Esophagus squamous epithelium (tissue), 5 donors: ENCODE data around the gene LRRN2. TPM values are rescaled to one million over a fixed set of nuclear protein-coding genes. Genes with fewer than 3 reads are reported as not detected.

ENCODE experiments used
- DNase-seq: peaks from one replicate; lab custom pipeline; 2025; lab: John Stamatoyannopoulos, UW
- H3K27ac ChIP-seq, 4 donors: fragments of 200-600 bp; sonication (generic); one replicate each; pipeline ENCODE4 v1.5.1; 2016 to 2019; ENCODE audit warnings: mild to moderate bottlenecking in 1 of 4
- H3K27me3 ChIP-seq, 4 donors: fragments of 200-600 bp; sonication (generic); 1 replicate in 3 of 4; 2 replicates in 1 of 4; pipeline versions ENCODE4 v1.5.1 to v1.6.0; 2017 to 2021; ENCODE audit warnings: antibody characterized with exemption in 1 of 4
- H3K36me3 ChIP-seq, 3 donors: fragments of 200-600 bp; sonication (generic); one replicate each; pipeline ENCODE4 v1.5.1; 2016 to 2019
- H3K4me1 ChIP-seq, 3 donors: fragments of 200-600 bp; sonication (generic); one replicate each; pipeline ENCODE4 v1.5.1; 2017 to 2019
- H3K4me3 ChIP-seq, 4 donors: fragments of 200-600 bp; sonication (generic); 1 replicate in 3 of 4; 2 replicates in 1 of 4; pipeline ENCODE4 v1.5.1; 2016 to 2019; ENCODE audit warnings: mild to moderate bottlenecking in 2 of 4, moderate library complexity in 1 of 4
- H3K9me3 ChIP-seq, 3 donors: fragments of 200-600 bp; sonication (generic); one replicate each; pipeline ENCODE4 v1.5.1; 2016 to 2019
- POLR2A ChIP-seq, 4 donors: fragments of 450-650 bp; IDR thresholded peaks; one replicate each; pipeline ENCODE4 v1.6.1; 2017; ENCODE audit warnings: antibody characterized with exemption in 4 of 4, mild to moderate bottlenecking in 4 of 4, moderate library complexity in 3 of 4
- WGBS, 2 donors: methylation state at CpG; one replicate each; pipeline ENCODE4 v1.1.5; 2018; 5-methylcytosine and 5-hydroxymethylcytosine counted together
- intact Hi-C: fragments of 100-400 bp; cut with DNase I; formaldehyde crosslinking; loops from one replicate; pipeline ENCODE4 v1.15.0; 2022
- total RNA-seq, 4 donors: library from RNA; depleted of rRNA; stranded (reverse); fragments of >200 nt; gene quantifications; one replicate each; pipeline ENCODE4 v1.1.0, GENCODE V29; 2016
- TF ChIP-seq, protein P1 (sequence below), 6 experiments: fragments of 450-650 bp in 4 of 6; fragments of 200-600 bp in 2 of 6; sonication (generic) in 2 of 6; IDR thresholded peaks; one replicate each; pipeline ENCODE4 v1.5.1; 2016 to 2019; ENCODE audit warnings: antibody characterized with exemption in 6 of 6, mild to moderate bottlenecking in 4 of 6, moderate library complexity in 4 of 6
- donor health status: DM: yes; HTN: yes; CAD: no.

The LRRN2 gene
- total RNA-seq, 4 donors from 2014 or later = 0.18 to 1.8 (median 1.5) TPM

DNA sequence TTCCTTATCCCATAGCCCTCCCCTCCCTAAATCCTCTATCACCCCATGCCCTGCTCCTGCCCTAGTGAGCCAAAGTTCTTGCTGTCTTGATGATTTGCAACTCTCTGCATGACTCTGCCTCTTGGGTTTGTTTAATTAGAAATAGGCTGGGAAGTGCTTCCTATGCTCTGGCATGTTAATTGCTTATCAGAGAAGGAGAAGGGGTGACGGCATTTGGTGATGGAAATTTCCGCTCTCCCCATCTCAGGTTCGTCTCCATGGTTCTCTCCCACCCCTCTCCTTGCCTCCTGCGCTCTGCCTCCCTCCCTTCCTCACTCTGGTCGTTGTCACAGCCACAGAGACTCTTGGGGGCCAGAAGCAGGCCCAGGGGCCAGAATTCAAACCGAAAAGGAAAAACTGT, 68.9 kb downstream of the LRRN2 start:
- TF ChIP-seq, protein P1, sequence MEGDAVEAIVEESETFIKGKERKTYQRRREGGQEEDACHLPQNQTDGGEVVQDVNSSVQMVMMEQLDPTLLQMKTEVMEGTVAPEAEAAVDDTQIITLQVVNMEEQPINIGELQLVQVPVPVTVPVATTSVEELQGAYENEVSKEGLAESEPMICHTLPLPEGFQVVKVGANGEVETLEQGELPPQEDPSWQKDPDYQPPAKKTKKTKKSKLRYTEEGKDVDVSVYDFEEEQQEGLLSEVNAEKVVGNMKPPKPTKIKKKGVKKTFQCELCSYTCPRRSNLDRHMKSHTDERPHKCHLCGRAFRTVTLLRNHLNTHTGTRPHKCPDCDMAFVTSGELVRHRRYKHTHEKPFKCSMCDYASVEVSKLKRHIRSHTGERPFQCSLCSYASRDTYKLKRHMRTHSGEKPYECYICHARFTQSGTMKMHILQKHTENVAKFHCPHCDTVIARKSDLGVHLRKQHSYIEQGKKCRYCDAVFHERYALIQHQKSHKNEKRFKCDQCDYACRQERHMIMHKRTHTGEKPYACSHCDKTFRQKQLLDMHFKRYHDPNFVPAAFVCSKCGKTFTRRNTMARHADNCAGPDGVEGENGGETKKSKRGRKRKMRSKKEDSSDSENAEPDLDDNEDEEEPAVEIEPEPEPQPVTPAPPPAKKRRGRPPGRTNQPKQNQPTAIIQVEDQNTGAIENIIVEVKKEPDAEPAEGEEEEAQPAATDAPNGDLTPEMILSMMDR (IDR thresholded peaks at IDR 0.05) = no peak
- no peak for TF ChIP-seq POLR2A (IDR thresholded peaks at IDR 0.05)
- Histone ChIP-seq H3K27ac (no peak overlapping the region), H3K4me1 (peaks cover 0 to 20% (median 4%) of the 10 kb centered on the region in 3 donors), H3K27me3 (peaks cover 0 to 3% (median 0%) of the 10 kb centered on the region in 4 donors), H3K9me3 (no peaks in the 10 kb centered on the region), H3K36me3 (no peaks in the 10 kb centered on the region), H3K4me3 (no peak overlapping the region)
- intact Hi-C loops = no loop called here
- no peak for DNase-seq
- WGBS, 2 donors = 79 to 82% methylated on average over 6 of the region's 6 CpGs

DNA sequence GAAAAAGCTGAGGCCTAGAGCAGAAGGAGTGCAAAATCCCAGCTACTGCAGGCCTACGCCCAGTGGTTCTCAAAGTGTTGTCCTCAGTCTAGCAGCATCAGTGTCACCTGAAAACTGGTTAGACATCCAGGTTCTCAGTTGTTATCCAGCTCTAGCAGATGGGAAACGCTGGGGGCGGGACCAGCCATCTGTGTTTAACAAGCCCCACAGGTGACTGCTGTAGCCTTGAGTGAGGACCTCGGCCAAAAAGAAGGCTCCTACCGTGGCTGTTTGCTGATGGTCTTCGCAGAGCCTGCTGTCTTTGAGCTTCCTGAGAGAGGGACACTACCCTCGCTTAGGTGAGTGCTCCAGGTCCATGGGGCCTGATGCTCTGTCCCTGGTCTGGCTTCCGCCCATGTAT, 69.7 kb downstream of the LRRN2 start:
- Histone ChIP-seq H3K9me3 (no peaks in the 10 kb centered on the region), H3K27ac (no peak overlapping the region), H3K4me3 (no peak overlapping the region), H3K36me3 (no peaks in the 10 kb centered on the region), H3K27me3 (peaks cover 0 to 3% (median 0%) of the 10 kb centered on the region in 4 donors), H3K4me1 (peaks cover 0 to 13% (median 4%) of the 10 kb centered on the region in 3 donors)
- WGBS, 2 donors = 75 to 86% methylated on average over 4 to 5 of the region's 8 CpGs
- intact Hi-C loops = no loop called here
- DNase-seq = no peak
- TF ChIP-seq POLR2A (IDR thresholded peaks at IDR 0.05) = no peak
- TF ChIP-seq, protein P1 (IDR thresholded peaks at IDR 0.05) = no peak

DNA sequence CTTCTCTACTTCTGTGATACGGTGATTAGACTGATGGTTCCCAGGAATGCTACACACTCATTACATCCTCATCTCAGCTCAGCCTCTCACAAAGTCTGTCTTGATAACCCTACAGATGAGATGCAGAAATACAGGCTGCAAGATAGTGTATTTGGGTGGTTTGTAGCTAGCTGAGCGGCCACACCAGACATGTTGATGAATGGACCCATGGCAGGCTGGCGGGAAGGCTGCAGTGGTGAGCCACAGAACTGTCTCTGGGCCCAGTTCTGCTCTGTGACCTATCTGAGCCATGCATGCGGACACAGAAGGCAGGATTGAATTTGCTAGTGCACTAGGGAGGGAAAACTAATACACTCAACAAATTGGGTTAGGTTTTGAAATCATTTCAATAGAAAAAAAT, 71.9 kb downstream of the LRRN2 start:
- no peak overlapping the region for H3K27ac ChIP-seq
- WGBS, 2 donors = 90 to 95% methylated on average over 4 of the region's 4 CpGs
- no peak for DNase-seq
- TF ChIP-seq POLR2A (IDR thresholded peaks at IDR 0.05) = no peak
- TF ChIP-seq, protein P1 (IDR thresholded peaks at IDR 0.05) = no peak
- H3K4me1 ChIP-seq = no peaks in the 10 kb centered on the region
- no peaks in the 10 kb centered on the region for H3K9me3 ChIP-seq
- H3K4me3 ChIP-seq = no peak overlapping the region
- H3K27me3 ChIP-seq = peaks cover 0 to 17% (median 0%) of the 10 kb centered on the region in 4 donors
- no peaks in the 10 kb centered on the region for H3K36me3 ChIP-seq
- intact Hi-C loops = no loop called here

DNA sequence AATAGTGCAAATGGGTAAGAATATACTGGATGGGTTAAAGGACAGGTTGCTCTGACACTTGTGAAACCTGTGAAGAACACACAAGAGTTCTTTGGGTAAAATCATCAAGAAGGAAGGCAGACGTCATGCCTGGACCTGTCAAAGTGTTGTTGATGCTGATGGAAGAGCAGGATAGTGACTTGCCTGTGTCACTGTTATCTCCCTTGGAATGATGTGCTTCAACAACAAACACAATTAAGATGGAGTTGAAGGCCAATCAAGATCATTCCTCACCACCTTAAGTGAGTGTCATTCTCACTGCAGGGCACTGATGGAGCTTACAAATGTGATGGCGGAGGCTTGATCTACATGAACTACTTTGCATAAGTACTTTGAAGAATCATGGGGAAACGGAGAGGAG, 73.2 kb downstream of the LRRN2 start:
- 79 to 85% methylated on average over 3 of the region's 3 CpGs for WGBS, 2 donors
- no peak overlapping the region for H3K4me3 ChIP-seq
- no peaks in the 10 kb centered on the region for H3K36me3 ChIP-seq
- intact Hi-C loops = no loop called here
- H3K4me1 ChIP-seq = no peaks in the 10 kb centered on the region
- H3K27ac ChIP-seq = no peak overlapping the region
- TF ChIP-seq, protein P1 (IDR thresholded peaks at IDR 0.05) = no peak
- TF ChIP-seq POLR2A (IDR thresholded peaks at IDR 0.05) = no peak
- no peak for DNase-seq
- no peaks in the 10 kb centered on the region for H3K9me3 ChIP-seq
- peaks cover 0 to 30% (median 0%) of the 10 kb centered on the region in 4 donors for H3K27me3 ChIP-seq

DNA sequence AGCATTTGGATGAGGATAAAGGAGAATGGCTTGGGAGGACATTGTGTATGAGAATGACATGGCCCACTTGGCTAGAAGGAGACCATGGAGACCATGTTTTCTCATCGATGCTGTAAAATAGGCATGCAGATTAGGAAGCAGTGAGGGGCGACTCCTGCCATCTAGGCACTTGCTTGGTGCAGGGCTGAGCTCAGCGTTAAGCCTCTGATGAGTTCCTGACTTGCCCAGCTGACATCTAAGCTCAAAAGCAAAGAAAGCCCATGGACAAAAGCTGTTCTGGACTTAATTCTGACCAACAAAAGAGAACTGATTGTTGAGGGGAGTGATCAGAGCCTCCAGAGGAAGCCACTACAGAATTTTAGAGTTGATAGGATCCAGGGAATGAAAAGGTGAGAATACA, 74.5 kb downstream of the LRRN2 start:
- no peak for DNase-seq
- Histone ChIP-seq H3K27ac (no peak overlapping the region), H3K9me3 (no peaks in the 10 kb centered on the region), H3K4me3 (no peak overlapping the region), H3K27me3 (peaks cover 0 to 33% (median 0%) of the 10 kb centered on the region in 4 donors), H3K36me3 (no peaks in the 10 kb centered on the region), H3K4me1 (no peaks in the 10 kb centered on the region)
- TF ChIP-seq, protein P1 (IDR thresholded peaks at IDR 0.05) = no peak
- TF ChIP-seq POLR2A (IDR thresholded peaks at IDR 0.05) = no peak
- WGBS, 2 donors = 59 to 70% methylated on average over 3 of the region's 3 CpGs
- intact Hi-C loops = no loop called here
